Peyer's patch (tissue), 4 donors: ENCODE data around the gene IRX5.

Experiments used
- CTCF ChIP-seq, 6 experiments: fragments of 450-650 bp in 4 of 6; fragments of 200-600 bp in 2 of 6; sonication (generic) in 1 of 6; IDR thresholded peaks; one replicate each; pipeline ENCODE4 v1.5.1; 2017 to 2019; ENCODE audit warnings: antibody characterized with exemption in 6 of 6, mild to moderate bottlenecking in 3 of 6, moderate library complexity in 1 of 6
- POLR2A ChIP-seq, 2 donors: fragments of 450-650 bp; IDR thresholded peaks; one replicate each; pipeline ENCODE4 v1.5.1; 2017; ENCODE audit warnings: antibody characterized with exemption in 2 of 2, mild to moderate bottlenecking in 2 of 2, moderate library complexity in 2 of 2

GRCh38 chr16:54965464-54965863 lies 34.8 kb downstream of the IRX5 start:
- TF ChIP-seq CTCF (IDR thresholded peaks at IDR 0.05) = no peak
- no peak for TF ChIP-seq POLR2A (IDR thresholded peaks at IDR 0.05)
